ENCODE results near the gene MTCL3.

The MTCL3 gene

DNA sequence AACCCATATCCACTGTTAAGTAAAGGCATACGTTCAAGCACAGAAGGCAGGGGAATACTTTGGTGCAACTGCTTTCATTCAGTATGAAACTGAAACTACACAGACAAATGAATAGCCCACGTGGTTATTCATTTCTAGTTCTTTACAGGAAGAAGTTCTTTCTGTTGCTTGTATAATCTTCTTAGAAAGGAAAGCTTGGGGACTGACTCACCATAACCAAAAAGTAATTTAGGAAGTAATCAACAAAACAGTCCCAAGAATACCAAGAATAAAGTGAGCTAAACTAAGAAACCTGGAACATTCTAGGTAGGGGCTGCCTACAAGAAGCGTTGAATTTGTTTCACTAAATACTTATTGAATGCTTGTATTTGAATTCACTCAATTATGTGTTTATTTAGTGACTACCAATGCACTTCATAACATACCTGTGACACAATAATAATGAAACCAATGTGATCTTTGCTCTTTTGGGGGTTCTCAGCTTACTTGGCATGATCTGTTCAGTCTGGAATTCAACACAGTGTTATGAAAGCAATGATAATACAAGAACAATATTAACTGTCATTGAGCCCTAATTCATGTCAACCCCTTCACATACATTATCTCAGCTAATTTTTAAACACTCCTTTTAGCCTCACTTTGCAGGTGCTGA lies 34.8 kb downstream of the MTCL3 start (continued):
- TF ChIP-seq, protein P1, sequence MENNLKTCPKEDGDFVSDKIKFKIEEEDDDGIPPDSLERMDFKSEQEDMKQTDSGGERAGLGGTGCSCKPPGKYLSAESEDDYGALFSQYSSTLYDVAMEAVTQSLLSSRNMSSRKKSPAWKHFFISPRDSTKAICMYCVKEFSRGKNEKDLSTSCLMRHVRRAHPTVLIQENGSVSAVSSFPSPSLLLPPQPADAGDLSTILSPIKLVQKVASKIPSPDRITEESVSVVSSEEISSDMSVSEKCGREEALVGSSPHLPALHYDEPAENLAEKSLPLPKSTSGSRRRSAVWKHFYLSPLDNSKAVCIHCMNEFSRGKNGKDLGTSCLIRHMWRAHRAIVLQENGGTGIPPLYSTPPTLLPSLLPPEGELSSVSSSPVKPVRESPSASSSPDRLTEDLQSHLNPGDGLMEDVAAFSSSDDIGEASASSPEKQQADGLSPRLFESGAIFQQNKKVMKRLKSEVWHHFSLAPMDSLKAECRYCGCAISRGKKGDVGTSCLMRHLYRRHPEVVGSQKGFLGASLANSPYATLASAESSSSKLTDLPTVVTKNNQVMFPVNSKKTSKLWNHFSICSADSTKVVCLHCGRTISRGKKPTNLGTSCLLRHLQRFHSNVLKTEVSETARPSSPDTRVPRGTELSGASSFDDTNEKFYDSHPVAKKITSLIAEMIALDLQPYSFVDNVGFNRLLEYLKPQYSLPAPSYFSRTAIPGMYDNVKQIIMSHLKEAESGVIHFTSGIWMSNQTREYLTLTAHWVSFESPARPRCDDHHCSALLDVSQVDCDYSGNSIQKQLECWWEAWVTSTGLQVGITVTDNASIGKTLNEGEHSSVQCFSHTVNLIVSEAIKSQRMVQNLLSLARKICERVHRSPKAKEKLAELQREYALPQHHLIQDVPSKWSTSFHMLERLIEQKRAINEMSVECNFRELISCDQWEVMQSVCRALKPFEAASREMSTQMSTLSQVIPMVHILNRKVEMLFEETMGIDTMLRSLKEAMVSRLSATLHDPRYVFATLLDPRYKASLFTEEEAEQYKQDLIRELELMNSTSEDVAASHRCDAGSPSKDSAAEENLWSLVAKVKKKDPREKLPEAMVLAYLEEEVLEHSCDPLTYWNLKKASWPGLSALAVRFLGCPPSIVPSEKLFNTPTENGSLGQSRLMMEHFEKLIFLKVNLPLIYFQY (CRISPR knock-in tag; IDR thresholded peaks at IDR 0.05; ENCODE audit: borderline replicate concordance) = no peak
- TF ChIP-seq TAF1 (CRISPR knock-in tag; IDR thresholded peaks at IDR 0.05) = no peak
- TF ChIP-seq, protein P2, sequence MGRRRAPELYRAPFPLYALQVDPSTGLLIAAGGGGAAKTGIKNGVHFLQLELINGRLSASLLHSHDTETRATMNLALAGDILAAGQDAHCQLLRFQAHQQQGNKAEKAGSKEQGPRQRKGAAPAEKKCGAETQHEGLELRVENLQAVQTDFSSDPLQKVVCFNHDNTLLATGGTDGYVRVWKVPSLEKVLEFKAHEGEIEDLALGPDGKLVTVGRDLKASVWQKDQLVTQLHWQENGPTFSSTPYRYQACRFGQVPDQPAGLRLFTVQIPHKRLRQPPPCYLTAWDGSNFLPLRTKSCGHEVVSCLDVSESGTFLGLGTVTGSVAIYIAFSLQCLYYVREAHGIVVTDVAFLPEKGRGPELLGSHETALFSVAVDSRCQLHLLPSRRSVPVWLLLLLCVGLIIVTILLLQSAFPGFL (CRISPR knock-in tag; IDR thresholded peaks at IDR 0.05) = no peak
- no peak for TF ChIP-seq HHEX (CRISPR knock-in tag; IDR thresholded peaks at IDR 0.05)
- TF ChIP-seq, protein P3, sequence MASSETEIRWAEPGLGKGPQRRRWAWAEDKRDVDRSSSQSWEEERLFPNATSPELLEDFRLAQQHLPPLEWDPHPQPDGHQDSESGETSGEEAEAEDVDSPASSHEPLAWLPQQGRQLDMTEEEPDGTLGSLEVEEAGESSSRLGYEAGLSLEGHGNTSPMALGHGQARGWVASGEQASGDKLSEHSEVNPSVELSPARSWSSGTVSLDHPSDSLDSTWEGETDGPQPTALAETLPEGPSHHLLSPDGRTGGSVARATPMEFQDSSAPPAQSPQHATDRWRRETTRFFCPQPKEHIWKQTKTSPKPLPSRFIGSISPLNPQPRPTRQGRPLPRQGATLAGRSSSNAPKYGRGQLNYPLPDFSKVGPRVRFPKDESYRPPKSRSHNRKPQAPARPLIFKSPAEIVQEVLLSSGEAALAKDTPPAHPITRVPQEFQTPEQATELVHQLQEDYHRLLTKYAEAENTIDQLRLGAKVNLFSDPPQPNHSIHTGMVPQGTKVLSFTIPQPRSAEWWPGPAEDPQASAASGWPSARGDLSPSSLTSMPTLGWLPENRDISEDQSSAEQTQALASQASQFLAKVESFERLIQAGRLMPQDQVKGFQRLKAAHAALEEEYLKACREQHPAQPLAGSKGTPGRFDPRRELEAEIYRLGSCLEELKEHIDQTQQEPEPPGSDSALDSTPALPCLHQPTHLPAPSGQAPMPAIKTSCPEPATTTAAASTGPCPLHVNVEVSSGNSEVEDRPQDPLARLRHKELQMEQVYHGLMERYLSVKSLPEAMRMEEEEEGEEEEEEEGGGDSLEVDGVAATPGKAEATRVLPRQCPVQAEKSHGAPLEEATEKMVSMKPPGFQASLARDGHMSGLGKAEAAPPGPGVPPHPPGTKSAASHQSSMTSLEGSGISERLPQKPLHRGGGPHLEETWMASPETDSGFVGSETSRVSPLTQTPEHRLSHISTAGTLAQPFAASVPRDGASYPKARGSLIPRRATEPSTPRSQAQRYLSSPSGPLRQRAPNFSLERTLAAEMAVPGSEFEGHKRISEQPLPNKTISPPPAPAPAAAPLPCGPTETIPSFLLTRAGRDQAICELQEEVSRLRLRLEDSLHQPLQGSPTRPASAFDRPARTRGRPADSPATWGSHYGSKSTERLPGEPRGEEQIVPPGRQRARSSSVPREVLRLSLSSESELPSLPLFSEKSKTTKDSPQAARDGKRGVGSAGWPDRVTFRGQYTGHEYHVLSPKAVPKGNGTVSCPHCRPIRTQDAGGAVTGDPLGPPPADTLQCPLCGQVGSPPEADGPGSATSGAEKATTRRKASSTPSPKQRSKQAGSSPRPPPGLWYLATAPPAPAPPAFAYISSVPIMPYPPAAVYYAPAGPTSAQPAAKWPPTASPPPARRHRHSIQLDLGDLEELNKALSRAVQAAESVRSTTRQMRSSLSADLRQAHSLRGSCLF (CRISPR knock-in tag; IDR thresholded peaks at IDR 0.05; ENCODE audit: borderline replicate concordance) = no peak
- no peak for TF ChIP-seq ZNF44 (CRISPR knock-in tag; IDR thresholded peaks at IDR 0.05)
- no peak for TF ChIP-seq ZNF652 (CRISPR knock-in tag; IDR thresholded peaks at IDR 0.05; ENCODE audit: borderline replicate concordance, low read depth)

Data from HepG2 (cell line).